GM18873 (cell line): ENCODE measurements around the gene WIPI1.
"Not testable (repeated sequence)": the region's sequence is repeated elsewhere in the genome, so short reads cannot be mapped to it uniquely, and the experiment has no call there.

Experiments
- ATAC-seq: cut with Tn5 transposase; IDR thresholded peaks from one replicate; pipeline ENCODE4 v1.9.1; 2021; ENCODE audit warnings: mild to moderate bottlenecking, moderate library complexity, moderate number of reproducible peaks; ENCODE audit not compliant: unreplicated experiment, low FRiP score

WIPI1 gene, protein sequence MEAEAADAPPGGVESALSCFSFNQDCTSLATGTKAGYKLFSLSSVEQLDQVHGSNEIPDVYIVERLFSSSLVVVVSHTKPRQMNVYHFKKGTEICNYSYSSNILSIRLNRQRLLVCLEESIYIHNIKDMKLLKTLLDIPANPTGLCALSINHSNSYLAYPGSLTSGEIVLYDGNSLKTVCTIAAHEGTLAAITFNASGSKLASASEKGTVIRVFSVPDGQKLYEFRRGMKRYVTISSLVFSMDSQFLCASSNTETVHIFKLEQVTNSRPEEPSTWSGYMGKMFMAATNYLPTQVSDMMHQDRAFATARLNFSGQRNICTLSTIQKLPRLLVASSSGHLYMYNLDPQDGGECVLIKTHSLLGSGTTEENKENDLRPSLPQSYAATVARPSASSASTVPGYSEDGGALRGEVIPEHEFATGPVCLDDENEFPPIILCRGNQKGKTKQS

DNA sequence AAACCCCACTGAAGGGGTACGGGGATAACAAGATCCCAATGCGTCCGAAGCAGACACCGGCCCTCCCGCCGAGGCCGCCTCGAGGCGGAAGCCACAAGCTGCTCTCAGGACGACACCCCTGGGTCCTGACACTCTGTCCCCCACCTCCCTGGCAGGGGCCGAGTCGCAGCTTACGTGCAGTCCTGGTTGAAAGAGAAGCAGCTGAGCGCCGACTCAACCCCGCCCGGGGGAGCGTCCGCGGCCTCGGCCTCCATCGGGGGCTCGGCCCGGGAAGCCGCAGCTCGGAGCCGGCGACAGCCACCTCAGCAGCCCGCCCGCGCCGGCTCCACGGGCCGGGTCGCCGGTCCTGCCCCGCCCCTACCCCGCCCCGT lies at the start of gene WIPI1:
TSS of gene WIPI1 (minus strand) at position 329 of the 371 bp plus-strand sequence. CDS start at position 254, 75 bp downstream.
- ATAC-seq = peak; percentile 20

DNA sequence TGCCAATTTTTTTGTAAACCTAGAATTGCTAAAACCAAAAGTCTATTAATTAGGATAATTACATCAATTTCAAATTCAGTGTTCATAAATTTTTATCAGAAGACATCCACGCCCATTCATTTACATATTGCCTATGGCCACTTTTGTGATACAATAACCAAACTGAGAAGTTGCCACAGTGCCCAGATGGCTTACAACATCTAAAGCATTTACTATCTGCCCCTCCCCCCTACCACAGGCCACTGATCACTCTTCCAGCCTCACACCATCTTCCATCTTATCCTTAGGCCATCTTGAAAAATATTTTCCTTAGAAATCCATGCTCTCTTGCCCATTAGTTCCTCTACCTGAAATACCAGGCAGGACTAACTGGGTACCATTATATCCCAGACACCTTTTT lies 48.7 kb upstream of the WIPI1 start:
- ATAC-seq = no peak

DNA sequence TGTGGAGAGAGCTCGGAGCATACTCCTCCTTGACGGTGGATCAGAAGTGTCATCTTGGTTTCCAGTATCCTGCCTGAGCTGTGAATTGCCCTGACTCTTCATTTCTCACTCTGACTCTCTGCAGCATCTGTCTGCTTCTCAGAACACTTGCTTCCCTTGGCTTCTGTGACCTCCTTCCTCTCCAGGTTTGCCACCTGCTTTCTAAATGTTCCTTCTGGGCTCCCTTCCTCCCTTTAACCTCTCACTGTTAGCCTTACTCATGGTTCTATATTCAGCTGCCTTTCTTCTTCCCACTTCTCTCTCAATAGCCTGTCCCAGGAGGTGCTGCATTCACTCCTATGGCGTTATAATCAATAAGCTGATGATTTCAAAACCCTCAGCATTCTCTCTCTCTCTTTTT lies 43.8 kb upstream of the WIPI1 start:
- ATAC-seq = no peak

DNA sequence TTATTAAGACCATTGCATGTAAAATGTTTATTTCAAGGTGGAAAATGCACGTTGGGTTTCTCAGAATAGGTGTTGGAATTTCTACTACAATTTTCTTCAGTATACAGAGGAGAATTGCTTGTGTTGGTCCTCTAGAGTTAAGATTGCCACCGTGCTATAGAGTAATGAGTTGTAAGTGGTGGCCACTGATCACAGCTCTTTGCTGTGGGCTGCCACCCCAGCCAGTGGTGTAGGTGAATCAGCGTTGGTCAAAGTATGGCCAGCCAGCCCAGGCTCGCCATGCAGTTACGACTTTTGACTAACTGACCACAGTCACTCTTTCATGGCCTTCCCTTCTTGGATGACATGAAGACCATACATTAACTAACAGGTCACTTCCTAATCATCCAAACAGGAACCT lies 42.3 kb upstream of the WIPI1 start:
- ATAC-seq = no peak

DNA sequence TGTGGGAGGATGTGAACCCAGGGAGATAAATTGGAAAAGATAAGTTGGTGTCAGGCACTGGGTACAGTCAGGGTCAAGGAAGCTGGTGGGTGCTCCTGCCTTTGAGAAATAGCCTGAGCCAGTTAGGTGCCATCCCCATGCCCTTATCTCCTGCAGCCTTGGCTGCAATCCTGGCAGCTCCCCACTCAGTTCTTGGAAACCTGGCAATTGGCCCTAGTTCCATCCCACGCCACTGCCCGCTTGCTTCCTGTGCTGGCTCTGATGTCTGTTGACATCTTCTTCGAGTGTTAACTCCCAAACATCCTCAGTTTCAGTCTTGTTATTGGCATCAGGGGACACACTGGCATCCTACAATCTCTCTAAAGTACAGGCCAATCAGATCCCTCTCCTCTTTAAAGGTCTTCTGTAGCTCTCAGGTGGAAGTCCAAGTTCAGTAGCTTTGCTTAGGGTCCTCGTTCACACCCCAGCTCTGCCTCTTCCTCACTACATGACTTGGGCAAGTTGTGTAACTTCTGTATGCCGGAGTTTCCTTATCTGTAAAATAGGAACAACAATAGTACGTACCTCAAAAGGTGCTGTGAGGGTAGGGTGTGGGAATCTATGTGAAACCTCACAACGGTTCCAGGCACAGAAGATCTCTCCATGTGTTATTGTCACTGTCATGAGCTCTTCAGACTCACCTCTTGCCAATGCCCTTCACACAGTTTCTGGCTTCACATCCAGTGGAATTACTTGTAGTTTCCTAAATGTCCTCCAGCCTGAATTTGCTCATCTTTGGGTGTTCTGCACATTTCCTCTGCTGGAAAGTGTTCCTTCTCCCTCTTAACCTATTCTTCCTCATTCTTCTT lies 41.4 kb upstream of the WIPI1 start:
- no peak for ATAC-seq

DNA sequence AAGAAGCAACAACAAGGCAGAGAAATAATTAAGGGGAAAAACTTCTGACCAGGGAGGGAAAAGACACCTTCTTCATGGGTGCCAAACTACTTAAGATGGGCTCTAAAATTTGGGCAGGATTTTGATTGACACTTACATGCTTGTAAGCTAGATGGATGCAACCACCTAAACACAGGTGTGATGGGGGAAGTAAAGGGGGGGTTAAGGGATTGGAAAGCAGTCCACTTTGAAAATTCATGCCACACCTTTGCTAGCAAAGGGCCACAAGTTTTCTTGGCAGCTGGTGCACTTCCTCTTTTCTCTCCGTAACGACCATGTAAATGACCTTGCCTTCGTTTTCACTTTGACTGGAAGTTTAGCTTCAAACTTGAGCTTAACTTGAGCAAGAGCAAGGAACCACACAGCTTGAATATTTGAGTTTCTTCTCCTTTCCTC lies 40.6 kb upstream of the WIPI1 start:
- peak; percentile 95 for ATAC-seq

DNA sequence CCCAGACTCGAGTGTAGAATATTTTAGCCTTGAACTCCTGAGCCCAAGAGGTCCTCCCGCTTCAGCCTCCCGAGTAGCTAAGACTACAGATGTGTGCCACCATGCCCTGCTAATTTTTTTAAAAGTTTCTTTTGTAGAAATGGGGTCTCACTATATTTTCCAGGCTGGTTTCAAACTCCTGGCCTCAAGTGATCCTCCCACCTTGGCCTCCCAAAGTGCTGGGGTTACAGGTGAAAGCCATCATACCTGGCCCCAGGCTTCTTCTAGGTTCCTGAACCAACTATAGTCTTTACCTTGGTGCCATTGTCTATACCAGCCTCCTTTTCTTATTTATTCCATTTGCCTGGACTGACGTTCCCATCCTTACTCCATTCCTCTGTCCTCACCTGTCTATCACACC lies 37.8 kb upstream of the WIPI1 start:
- ATAC-seq = no peak

DNA sequence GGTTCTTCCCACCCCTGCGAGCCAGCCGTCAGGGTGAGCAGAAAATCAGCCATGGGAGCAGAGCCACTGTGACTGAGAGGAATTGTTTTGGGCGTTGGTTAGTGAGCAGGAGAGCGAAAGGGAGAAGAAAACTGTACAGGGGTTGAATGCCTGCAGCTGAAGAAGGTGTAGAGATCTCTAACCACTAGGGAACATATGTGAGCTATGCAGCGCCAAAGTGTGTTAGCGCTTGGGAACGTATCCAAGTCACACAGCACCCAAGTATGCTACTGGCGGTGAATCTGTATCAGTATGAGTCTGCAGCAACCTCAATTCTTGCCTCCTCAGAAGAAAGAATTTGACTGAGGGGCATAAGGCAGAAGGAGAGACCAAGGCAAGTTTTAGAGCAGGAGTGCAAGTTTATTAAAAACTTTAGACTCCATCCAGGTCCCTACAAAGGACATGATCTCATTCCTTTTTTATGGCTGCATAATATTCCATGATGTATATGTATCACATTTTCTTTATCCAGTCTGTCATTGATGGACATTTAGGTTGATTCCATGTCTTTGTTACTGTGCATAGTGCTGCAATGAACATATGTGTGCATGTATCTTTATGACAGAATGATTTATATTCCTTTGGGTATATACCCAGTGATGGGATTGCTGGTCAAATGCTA lies 35.2 kb upstream of the WIPI1 start:
- not testable (repeated sequence) for ATAC-seq

DNA sequence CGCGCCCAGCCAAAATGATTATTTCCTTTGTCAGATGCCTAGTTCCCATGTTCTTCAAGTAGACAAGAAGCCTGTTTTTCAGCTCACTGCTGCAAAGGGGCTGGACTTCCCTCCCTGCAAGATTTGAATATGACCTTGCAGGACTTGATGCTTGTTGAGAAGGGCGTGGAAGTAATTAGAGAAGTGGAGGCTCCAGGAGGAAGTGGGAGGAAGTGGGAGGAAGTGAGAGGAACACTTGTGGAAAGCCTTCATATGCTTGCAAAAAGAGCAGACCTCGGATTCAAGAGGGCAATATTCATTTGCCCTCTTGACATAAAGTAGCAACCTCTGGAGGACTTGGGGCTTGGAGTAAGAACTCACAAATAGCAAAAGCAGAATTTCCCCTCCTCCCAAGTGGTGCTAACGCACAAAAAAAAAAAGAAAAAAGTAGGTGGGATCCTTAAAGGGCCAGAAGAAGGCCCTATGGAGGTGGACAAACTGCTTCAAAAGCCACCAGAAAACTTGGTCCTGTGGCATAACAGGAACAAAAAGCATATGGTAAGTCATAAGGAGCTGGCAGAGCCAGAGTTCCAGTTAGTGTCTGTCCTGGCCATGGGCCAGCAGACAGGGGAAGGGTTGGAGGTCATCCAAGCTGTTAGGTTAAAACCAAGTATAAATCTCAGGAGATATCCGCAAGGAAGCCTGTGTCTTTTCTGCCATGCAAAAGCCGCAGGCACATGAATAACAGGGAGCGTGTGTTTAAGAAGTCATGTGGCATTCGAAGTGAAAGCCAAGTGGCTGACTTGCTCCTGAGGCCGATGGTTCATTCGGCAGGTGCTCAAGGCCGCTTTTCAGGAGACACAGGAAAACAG lies 34.3 kb upstream of the WIPI1 start:
- ATAC-seq = no peak

DNA sequence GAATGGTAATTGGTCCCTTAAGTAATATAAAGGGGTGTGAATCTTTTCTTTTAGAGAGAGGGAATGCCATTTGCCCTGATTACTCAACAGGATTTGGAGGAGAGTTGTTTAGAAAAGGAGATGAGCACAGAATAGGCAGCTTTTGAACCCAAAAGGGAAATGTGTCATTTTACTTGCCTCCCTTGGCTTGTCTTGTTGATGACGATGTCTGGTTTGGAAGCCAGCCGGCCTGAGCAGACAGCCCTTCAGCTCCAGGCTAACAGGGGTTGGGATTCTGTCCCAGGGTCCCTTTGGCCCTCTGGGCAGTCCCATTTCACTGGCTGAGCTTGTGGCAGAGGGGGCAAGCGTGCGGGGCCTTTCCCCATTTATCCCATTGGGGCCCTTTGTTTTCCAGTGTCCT lies 32.6 kb upstream of the WIPI1 start:
- no peak for ATAC-seq

DNA sequence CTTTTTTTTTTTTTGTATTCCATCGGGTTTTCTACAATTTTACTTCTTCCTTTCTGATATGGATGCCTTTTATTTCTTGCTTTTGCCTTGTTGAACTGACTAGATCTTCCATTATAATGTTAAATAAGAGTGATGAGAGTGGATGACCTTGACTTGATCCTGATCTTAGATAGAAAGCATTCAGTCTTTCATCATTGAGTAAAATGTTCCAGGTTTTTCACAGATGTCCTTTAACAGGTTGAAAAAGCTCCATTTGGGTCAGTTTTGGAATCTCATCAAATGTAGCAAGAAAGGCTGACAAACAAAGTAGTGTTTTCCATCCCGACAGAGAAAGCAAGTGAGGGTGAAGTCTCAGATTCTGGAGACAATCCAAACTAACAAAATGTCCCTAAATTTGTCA lies 27.2 kb upstream of the WIPI1 start:
- ATAC-seq = no peak

DNA sequence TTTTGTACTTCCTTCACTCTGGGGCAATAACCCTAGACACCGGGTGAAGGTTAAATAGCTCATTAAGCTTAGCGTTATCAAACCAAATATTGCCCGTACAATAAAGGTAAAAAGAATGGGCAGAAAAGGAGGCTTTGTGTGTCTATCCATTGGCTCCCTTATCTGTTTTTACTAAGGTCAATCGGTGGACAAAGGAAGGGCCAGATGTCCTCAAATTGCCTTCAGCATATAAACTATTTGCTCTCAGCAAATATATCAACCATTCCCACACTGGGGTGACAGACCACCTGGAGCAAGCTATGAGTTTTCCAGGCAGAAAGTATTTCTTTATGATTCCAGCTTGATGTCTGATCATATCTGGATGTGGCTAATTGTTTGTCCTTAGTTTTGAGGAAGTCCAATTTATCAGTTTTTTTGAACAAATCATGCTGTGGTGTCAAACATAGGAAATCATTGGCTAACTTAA lies 25.3 kb upstream of the WIPI1 start:
- ATAC-seq = no peak

DNA sequence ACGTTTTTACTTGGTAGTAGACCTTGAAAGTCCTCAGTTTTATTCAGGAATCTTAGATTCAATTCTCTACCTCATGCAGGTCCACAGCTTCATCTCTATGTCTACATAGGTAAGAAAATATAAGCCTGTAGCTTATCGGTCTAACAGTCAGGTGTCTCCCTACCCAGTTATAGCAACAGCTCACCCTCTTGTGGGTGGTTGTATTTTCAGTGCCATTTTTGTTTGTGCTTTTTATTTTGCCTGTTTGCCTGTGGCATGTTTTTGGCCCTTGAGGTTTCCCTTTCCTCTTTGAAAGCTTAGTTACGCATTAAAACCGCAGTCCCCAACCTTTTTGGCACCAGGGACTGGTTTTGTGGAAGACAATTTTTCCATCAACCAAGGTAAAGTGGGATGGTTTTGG lies 23.6 kb upstream of the WIPI1 start:
- ATAC-seq = no peak

DNA sequence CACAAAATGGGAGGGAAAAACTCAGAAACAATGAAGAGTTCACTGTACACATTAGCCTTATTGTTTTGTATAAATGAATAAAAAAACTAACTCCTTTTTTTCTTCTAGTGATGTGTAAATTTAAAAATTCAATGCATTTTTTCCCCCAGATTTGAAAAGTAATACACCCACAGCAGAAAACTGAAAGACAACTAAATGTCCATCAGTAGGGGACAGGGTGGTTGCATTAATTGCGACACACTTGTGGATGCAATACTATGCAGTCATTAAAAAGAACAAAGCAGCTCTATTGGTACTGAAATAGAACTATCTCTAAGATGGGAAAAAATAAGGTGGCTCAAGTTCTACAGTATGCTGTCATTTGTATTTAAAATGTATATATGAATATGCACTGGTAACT lies 13.7 kb upstream of the WIPI1 start:
- no peak for ATAC-seq

DNA sequence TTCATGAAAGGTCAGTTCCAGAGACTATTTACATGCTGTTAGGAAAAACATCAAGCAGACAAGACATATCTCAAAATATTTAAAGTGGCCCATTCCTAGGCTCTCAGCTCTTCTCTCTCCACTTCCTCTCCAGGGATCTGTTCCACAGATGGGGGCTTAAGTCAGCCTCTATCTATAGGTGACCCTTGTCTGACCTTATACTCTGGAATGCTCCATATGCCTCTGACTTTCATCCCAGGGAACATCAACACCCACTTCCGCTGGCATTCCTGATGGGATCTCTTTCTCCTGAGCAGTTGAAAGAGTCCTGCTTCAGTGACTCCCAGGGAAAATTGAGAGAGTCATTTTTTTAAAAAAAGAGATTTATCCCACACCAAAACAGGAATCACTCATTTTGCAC lies 11.5 kb upstream of the WIPI1 start:
- no peak for ATAC-seq

DNA sequence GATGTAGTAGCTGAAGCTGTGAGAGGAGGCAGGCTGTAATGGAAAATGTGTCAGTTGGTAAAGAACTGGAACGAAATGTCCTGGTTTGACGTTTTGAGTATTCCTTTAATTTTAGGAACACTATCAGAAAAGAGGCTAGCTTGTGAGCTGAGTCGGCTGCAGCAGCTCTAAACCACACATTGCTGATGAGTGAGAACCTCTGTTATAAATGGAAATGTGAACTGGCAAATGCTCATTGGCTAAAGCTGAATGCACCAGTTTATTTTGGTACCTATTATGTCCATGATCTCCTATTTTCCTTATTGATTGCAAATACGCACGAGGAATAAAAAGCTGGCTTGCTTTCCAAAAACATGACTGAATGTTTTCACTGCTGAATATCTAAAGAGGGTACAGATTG lies 11.0 kb upstream of the WIPI1 start:
- ATAC-seq = no peak

DNA sequence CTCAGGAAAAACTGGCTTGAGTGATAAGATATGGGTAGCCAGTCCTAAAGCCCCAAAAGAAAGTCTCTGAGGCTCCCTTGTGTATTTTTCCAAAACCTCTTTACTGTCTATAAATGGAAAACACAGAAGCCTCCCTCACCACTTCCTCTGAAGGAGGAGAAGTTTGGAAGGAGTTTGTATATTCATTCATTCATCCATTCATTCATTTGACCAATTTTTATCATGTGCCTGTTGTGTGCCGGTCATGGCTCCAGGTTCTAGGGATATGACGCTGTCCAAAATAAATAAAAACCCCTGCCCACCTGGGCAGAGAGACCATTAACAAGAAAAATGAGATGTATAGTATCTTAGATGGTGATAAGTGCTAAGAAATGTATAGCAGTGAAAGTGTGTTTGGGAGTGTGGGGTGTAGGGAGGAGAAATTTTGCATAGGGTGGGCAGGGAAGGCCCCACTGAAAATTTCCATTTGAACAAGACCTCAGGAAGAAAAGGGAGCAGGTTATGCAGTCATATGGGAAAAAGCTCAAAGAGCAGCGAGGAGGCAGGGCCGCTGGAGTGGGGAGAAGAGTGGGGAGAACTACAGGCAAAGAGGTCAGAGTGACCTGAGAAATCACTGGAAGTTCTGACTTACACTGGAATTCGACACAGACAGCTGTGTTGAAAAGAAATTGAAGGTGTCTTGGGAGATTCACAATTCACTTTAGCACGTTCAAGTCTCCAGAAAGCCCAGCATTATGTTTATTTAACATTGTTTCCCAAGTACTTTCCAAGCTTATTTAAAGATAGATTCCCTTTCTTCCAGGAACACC lies 6.1 kb upstream of the WIPI1 start:
- ATAC-seq = no peak

DNA sequence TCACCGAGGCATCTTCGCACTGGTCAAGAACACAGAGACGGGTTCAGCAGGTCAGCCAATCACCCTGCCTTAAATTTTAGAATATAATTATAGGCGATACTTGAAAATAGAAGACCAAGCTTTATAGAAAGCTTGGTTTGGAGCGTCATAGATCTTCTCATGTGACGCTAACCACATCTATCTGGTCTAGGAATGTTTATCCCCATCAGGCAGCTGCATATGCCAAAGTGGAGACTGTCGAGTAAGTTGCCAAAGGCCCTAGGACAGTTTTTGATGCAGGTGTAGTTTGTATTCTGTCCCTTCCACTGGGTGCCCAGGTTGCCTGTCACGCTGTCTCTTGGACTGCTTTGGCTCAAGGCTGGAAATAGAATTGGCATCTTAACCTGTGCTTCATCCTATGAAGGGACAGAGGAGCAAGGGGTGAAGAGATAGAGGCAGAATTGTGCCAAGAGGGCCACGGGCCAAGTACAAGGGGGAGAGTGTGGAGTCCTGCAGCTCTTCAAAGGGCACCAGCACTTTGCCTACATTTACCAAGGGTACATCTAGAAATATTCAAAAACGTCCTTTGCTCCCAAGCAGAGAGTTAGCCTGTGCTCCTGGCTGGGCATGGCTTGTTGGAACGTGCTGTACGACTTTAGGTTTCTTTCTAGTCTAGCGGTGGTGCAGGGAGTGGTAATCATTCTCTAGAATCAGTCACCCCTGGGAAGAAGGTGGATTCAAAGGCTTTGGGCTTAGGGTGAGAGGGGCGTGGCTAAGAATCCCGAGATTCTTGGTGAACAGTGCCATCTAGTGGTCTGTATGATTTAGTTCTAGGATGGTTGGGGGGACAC lies 5.3 kb upstream of the WIPI1 start:
- peak; percentile 21 for ATAC-seq
